EL (cell line): Measurements from ENCODE around the gene HIP1.
"Not testable (repeated sequence)": the region's sequence is repeated elsewhere in the genome, so short reads cannot be mapped to it uniquely, and the experiment has no call there.

Source experiments
- DNase-seq: peaks from one replicate; pipeline ENCODE4 v3.0.0-alpha.2; 2016

HIP1 gene

DNA sequence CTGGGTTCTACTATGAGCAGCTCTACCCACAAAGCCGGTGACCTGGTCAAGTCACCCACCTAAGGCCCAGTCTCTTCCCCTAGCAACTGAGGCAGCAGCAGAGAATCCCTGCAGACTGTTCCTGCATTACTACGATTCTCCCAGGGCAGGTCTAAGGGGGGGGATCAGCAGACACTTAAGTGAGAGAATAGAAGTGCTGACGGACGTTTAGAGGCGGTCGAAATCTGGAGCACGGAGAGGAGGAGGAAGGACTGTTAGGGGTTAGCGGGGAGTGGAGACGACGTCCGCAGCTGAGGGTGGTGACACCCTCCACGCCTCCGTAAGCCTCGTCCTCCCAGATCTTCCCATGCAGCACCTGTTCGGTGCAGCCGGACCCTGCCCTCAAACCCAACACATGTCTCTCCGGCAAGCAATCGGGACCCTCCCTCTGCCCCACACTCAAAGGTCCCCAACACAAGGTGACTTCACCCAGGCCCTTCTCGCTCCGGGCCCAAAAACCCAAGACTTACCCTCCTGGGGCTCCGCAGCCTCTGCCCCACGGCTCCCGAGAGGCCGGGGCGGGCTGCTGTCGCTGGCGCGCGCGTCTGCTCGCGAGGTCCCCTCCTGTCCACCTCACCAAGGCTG, 253.3 kb downstream of the HIP1 start:
- not testable (repeated sequence) for DNase-seq
